AG04450 (cell line): Measurements from ENCODE around the gene CSGALNACT2. TPM values are rescaled to one million over a fixed set of nuclear protein-coding genes. Genes with fewer than 3 reads are reported as not detected.

Experiments
- CTCF ChIA-PET: fragments of 300-600, 350-600 bp; formaldehyde crosslinking; extraction: SDS; loops from one replicate; lab custom pipeline; 2022; ENCODE audit warnings: antibody characterized with exemption, inconsistent platforms; lab: Charles Lee
- POLR2A ChIA-PET: fragments of 350-600 bp; formaldehyde crosslinking; extraction: SDS; loops from one replicate; lab custom pipeline; 2021; ENCODE audit warnings: antibody characterized with exemption, inconsistent platforms; lab: Yijun Ruan, JAX
- DNase-seq: peaks from one replicate; pipeline ENCODE4 v3.0.0-alpha.2; 2011; ENCODE audit warnings: low read depth, low spot score
- H3K27ac ChIP-seq: one replicate; pipeline ENCODE4 v1.5.1; 2012; ENCODE audit warnings: low read depth, low read length, control low read depth
- H3K27me3 ChIP-seq: one replicate; pipeline ENCODE4 v1.6.0; 2012; ENCODE audit warnings: low read length; ENCODE audit not compliant: control insufficient read depth, insufficient read depth
- H3K4me3 ChIP-seq: 2 replicates; pipeline ENCODE4 v1.5.1; 2011; ENCODE audit warnings: mild to moderate bottlenecking, low read depth, low read length, control low read depth
- H3K9me3 ChIP-seq: 2 replicates; pipeline ENCODE4 v1.5.1; 2012; ENCODE audit warnings: low read length; ENCODE audit not compliant: control insufficient read depth, insufficient read depth
- CTCF ChIP-seq: IDR thresholded peaks from 2 replicates; pipeline ENCODE4 v1.5.1; 2011; ENCODE audit warnings: low read depth, low read length, control low read depth, inconsistent platforms
- polyA plus RNA-seq: library from polyadenylated mRNA; depleted of rRNA; stranded (reverse); fragments of >200 nt; gene quantifications from 2 replicates; pipeline ENCODE4 v1.2.3, GENCODE V29; 2011

Gene CSGALNACT2
- polyA plus RNA-seq, 1 experiment: 23.0 TPM

- CTCF ChIA-PET: interaction anchor here (0.6 kb wide), 1 partner anchor 100 kb away, joined by 3 read pairs; no protein-coding TSS in a partner anchor
- POLR2A ChIA-PET: no interaction called here
- no peaks in the 10 kb centered on the region; the same call in 1 of the 2 replicates for H3K9me3 ChIP-seq
- H3K27me3 ChIP-seq: peaks cover 20% of the 10 kb centered on the region
- TF ChIP-seq CTCF: no peak
- H3K4me3 ChIP-seq: no peak overlapping the region
- DNase-seq: no peak
- no peak overlapping the region for H3K27ac ChIP-seq
These were observed 73.9 kb downstream of the CSGALNACT2 start for GRCh38 chr10:43212043-43212721.

- no peak for DNase-seq
- no peaks in the 10 kb centered on the region; the same call in 1 of the 2 replicates for H3K9me3 ChIP-seq
- POLR2A ChIA-PET: no interaction called here
- CTCF ChIA-PET: interaction anchor here (0.7 to 1.9 kb wide), 3 partner anchors 9 to 13 kb away, joined by 3 to 9 read pairs (median 7); no protein-coding TSS in a partner anchor
- TF ChIP-seq CTCF: no peak
- H3K27me3 ChIP-seq: peaks cover 31% of the 10 kb centered on the region
- H3K27ac ChIP-seq: no peak overlapping the region
- H3K4me3 ChIP-seq: no peak overlapping the region
These were observed 76.1 kb downstream of the CSGALNACT2 start for GRCh38 chr10:43214071-43214955.

GRCh38 chr10:43214956-43215561, 76.8 kb downstream of the CSGALNACT2 start:
- Histone ChIP-seq H3K9me3 (no peaks in the 10 kb centered on the region; the same call in 1 of the 2 replicates), H3K4me3 (no peak overlapping the region), H3K27me3 (peaks cover 28% of the 10 kb centered on the region), H3K27ac (no peak overlapping the region)
- no peak for TF ChIP-seq CTCF
- ChIA-PET CTCF (interaction anchor here (0.6 to 1.4 kb wide), 3 partner anchors 10 to 78 kb away, joined by 3 to 9 read pairs (median 3); no protein-coding TSS in a partner anchor), POLR2A (no interaction called here)
- DNase-seq: no peak

- CTCF ChIA-PET: interaction anchor here (0.6 to 1.4 kb wide), 2 partner anchors 11 to 77 kb away, joined by 3 to 9 read pairs; no protein-coding TSS in a partner anchor
- H3K9me3 ChIP-seq: no peaks in the 10 kb centered on the region; the same call in 1 of the 2 replicates
- TF ChIP-seq CTCF: no peak
These were observed 77.7 kb downstream of the CSGALNACT2 start for GRCh38 chr10:43215758-43216455.

More at GRCh38 chr10:43215758-43216455, 77.7 kb downstream of the CSGALNACT2 start:
- DNase-seq: no peak
- Histone ChIP-seq H3K27me3 (peaks cover 28% of the 10 kb centered on the region), H3K27ac (no peak overlapping the region), H3K4me3 (no peak overlapping the region)
- POLR2A ChIA-PET: no interaction called here
